ENCODE measurements around the gene CDH13. TPM values are rescaled to one million over a fixed set of nuclear protein-coding genes. Genes with fewer than 3 reads are reported as not detected.

Gene CDH13
- total and polyA plus RNA-seq, 10 of the 15 experiments (the other 5 are each of a cell fraction or from before 2014, with no cell fraction given), result under 0.01 to 0.05 TPM; not detected in 8

GRCh38 chr16:82715833-82716232 lies 89.1 kb downstream of the CDH13 start:
- Histone ChIP-seq H3K9ac (ENCODE audit: control insufficient read depth, insufficient read depth, low read length) (no peak overlapping the region), H4K20me1 (ENCODE audit: control insufficient read depth, insufficient read depth) (no peaks in the 10 kb centered on the region), H3K27ac (ENCODE audit: control insufficient read depth, insufficient read depth) (no peak overlapping the region), H3K4me3 (no peak overlapping the region), H3K4me2 (ENCODE audit: control insufficient read depth, insufficient read depth) (no peak overlapping the region), H3K79me2 (ENCODE audit: control insufficient read depth, insufficient read depth, low read length) (no peaks in the 10 kb centered on the region), H3K4me1 (ENCODE audit: control insufficient read depth, insufficient read depth, low read length) (no peaks in the 10 kb centered on the region), H3K9me3 (replicated peaks; ENCODE audit: control insufficient read depth, insufficient read depth, low read length) (no peaks in the 10 kb centered on the region), H2AFZ (ENCODE audit: control insufficient read depth, low read depth, low read length) (no peak overlapping the region), H3K27me3 (replicated peaks in 1 of 2; ENCODE audit: control insufficient read depth in 2 of 2, insufficient read depth in 2 of 2, low read length in 1 of 2) (peaks cover 0 to 1% of the 10 kb centered on the region in 2 experiments; a peak in 2 of 4 replicates), H3K36me3 (ENCODE audit: control insufficient read depth in 2 of 2, insufficient read depth in 2 of 2, low read length in 1 of 2) (no peaks in the 10 kb centered on the region)
- in situ Hi-C loops (cut with MboI), result no loop called here
- DNase-seq (ENCODE audit: low read depth, low spot score) (no peak), FAIRE-seq (no peak), ATAC-seq (no peak)
- POLR2A ChIA-PET, result no interaction called here
- intact Hi-C loops (cut with micrococcal nuclease; ENCODE audit: unreplicated experiment), result no loop called here
- RAD21 ChIA-PET (ENCODE audit: unreplicated experiment), result interaction anchor here (1.5 kb wide), 1 partner anchor 75 kb away, joined by 6 read pairs; no protein-coding TSS in a partner anchor
- CTCF ChIA-PET, result interaction anchor here (0.7 kb wide), 1 partner anchor 890 kb away, joined by 4 read pairs; no protein-coding TSS in a partner anchor
- SMC1A ChIA-PET (ENCODE audit: uncharacterized antibody, unreplicated experiment), result no interaction called here
- no peak for TF ChIP-seq IKZF2 (IDR thresholded peaks at IDR 0.05)
- TF ChIP-seq EZH2 (IDR thresholded peaks at IDR 0.05; ENCODE audit: borderline replicate concordance, control insufficient read depth, low read depth, low read length), result no peak
- no peak for TF ChIP-seq PAX5 (IDR thresholded peaks at IDR 0.05; ENCODE audit: borderline replicate concordance, low read depth, low read length)
- TF ChIP-seq, protein P1, sequence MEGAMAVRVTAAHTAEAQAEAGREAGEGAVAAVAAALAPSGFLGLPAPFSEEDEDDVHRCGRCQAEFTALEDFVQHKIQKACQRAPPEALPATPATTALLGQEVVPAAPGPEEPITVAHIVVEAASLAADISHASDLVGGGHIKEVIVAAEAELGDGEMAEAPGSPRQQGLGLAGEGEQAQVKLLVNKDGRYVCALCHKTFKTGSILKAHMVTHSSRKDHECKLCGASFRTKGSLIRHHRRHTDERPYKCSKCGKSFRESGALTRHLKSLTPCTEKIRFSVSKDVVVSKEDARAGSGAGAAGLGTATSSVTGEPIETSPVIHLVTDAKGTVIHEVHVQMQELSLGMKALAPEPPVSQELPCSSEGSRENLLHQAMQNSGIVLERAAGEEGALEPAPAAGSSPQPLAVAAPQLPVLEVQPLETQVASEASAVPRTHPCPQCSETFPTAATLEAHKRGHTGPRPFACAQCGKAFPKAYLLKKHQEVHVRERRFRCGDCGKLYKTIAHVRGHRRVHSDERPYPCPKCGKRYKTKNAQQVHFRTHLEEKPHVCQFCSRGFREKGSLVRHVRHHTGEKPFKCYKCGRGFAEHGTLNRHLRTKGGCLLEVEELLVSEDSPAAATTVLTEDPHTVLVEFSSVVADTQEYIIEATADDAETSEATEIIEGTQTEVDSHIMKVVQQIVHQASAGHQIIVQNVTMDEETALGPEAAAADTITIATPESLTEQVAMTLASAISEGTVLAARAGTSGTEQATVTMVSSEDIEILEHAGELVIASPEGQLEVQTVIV (IDR thresholded peaks at IDR 0.05; ENCODE audit: borderline replicate concordance, partially characterized antibody), result no peak
- no peak for TF ChIP-seq STAT3 (IDR thresholded peaks at IDR 0.05; ENCODE audit: low read depth, low read length)
- no peak for TF ChIP-seq SMAD1 (IDR thresholded peaks at IDR 0.05; ENCODE audit: low read depth, partially characterized antibody)
- TF ChIP-seq TAF1 (IDR thresholded peaks at IDR 0.05; ENCODE audit: borderline replicate concordance, low read depth, low read length), result no peak
- no peak for TF ChIP-seq TCF7 (IDR thresholded peaks at IDR 0.05; ENCODE audit: borderline replicate concordance)
- no peak for TF ChIP-seq MXI1 (IDR thresholded peaks at IDR 0.05; ENCODE audit: low read depth, low read length)
- TF ChIP-seq HDAC2 (IDR thresholded peaks at IDR 0.05), result no peak
- TF ChIP-seq NFYB (IDR thresholded peaks at IDR 0.05; ENCODE audit: insufficient read depth, low read depth, low read length), result no peak
- no peak for TF ChIP-seq CTCF (IDR thresholded peaks at IDR 0.05 in 2 of 3, conservative IDR thresholded peaks at IDR 0.05 in 1 of 3; ENCODE audit: control insufficient read depth in 2 of 3, extremely low read depth in 1 of 3, insufficient read depth in 1 of 3, low read depth in 3 of 3, low read length in 3 of 3)
- TF ChIP-seq ZBED1 (IDR thresholded peaks at IDR 0.05; ENCODE audit: borderline replicate concordance), result no peak
- TF ChIP-seq BMI1 (IDR thresholded peaks at IDR 0.05; ENCODE audit: borderline replicate concordance), result no peak
- TF ChIP-seq SUZ12 (IDR thresholded peaks at IDR 0.05; ENCODE audit: unreplicated experiment), result no peak
- no peak for TF ChIP-seq NR2C1 (IDR thresholded peaks at IDR 0.05)
- no peak for TF ChIP-seq KAT2A (conservative IDR thresholded peaks at IDR 0.05; ENCODE audit: control insufficient read depth, low read depth, low read length)
- no peak for TF ChIP-seq SP1 (IDR thresholded peaks at IDR 0.05; ENCODE audit: low read depth, low read length)
- no peak for TF ChIP-seq NBN (IDR thresholded peaks at IDR 0.05)
- 22% methylated on average over 3 of the region's 3 CpGs for WGBS (ENCODE audit: insufficient coverage, insufficient replicate concordance, low lambda C conversion rate, missing lambda C conversion rate)
- BruUV-seq (replicated peaks), result no TSS peak
